Tibial artery (tissue), 4 donors: ENCODE measurements around the gene RPS6KA3.

Source experiments
- DNase-seq, 2 donors: peaks; one replicate each; pipeline ENCODE4 v3.0.0-alpha.2; 2019
- H3K27ac ChIP-seq, 2 donors: fragments of 200-600 bp; sonication (generic) in 1 of 2; 1 replicate in 1 of 2; 2 replicates in 1 of 2; pipeline ENCODE4 v1.5.1; 2018 to 2019; ENCODE audit warnings: mild to moderate bottlenecking in 1 of 2
- H3K27me3 ChIP-seq, 2 donors: fragments of 200-600 bp; sonication (generic) in 1 of 2; one replicate each; pipeline versions ENCODE4 v1.5.1 to v1.6.0; 2016 to 2019
- H3K36me3 ChIP-seq, 3 donors: fragments of 200-600 bp; sonication (generic) in 2 of 3; one replicate each; pipeline ENCODE4 v1.5.1; 2016 to 2019; ENCODE audit warnings: mild to moderate bottlenecking in 2 of 3
- H3K4me1 ChIP-seq, 4 donors: fragments of 200-600 bp; sonication (generic) in 2 of 4; 1 replicate in 3 of 4; 2 replicates in 1 of 4; pipeline ENCODE4 v1.5.1; 2016 to 2019
- H3K4me3 ChIP-seq, 2 donors: fragments of 200-600 bp; sonication (generic) in 1 of 2; 1 replicate in 1 of 2; 2 replicates in 1 of 2; pipeline ENCODE4 v1.5.1; 2018 to 2019; ENCODE audit warnings: mild to moderate bottlenecking in 2 of 2
- H3K9me3 ChIP-seq, 3 donors: fragments of 200-600 bp; sonication (generic) in 1 of 3; one replicate each; pipeline ENCODE4 v1.5.1; 2016 to 2019
- CTCF ChIP-seq, 2 experiments: fragments of 200-600 bp in 1 of 2; fragments of 450-650 bp in 1 of 2; IDR thresholded peaks; one replicate each; pipeline ENCODE4 v1.5.1; 2017 to 2019; ENCODE audit warnings: antibody characterized with exemption in 2 of 2, mild to moderate bottlenecking in 1 of 2, moderate library complexity in 1 of 2
- intact Hi-C: fragments of 100-400 bp; cut with DNase I; formaldehyde crosslinking; loops from one replicate; pipeline ENCODE4 v1.15.0; 2023; ENCODE audit warnings: low total_unique reads

The RPS6KA3 gene

GRCh38 chrX:20284992-20285391, 18.3 kb upstream of the RPS6KA3 start:
- no peak for DNase-seq
- Histone ChIP-seq H3K27me3 (no peaks in the 10 kb centered on the region), H3K4me3 (no peak overlapping the region), H3K36me3 (no peaks in the 10 kb centered on the region), H3K9me3 (no peaks in the 10 kb centered on the region), H3K27ac (no peak overlapping the region), H3K4me1 (no peaks in the 10 kb centered on the region)
- no peak for TF ChIP-seq CTCF (IDR thresholded peaks at IDR 0.05)
- intact Hi-C loops: no loop called here

DNA sequence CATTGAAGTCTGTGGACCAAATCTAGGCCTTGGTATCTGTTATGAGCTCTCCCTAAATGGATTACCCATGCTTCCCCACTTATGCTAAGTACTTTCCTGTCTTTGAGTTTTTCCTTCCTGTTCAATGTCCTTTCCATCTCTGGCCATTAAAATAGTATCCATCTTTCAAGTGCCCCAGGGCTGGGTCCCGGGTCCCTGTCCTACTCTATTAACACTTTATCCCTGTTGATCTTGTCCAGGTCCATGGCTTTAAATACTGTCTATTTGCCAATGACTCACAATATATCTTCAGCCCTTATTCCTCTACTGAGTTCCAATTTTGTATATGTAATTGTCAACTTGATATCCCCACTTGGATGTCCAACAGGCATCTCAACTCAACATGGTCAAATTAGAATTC, 17.7 kb upstream of the RPS6KA3 start:
- DNase-seq: no peak
- no peak for TF ChIP-seq CTCF (IDR thresholded peaks at IDR 0.05)
- Histone ChIP-seq H3K27me3 (no peaks in the 10 kb centered on the region), H3K9me3 (no peaks in the 10 kb centered on the region), H3K36me3 (no peaks in the 10 kb centered on the region), H3K27ac (no peak overlapping the region), H3K4me3 (no peak overlapping the region), H3K4me1 (no peaks in the 10 kb centered on the region)
- intact Hi-C loops: no loop called here

DNA sequence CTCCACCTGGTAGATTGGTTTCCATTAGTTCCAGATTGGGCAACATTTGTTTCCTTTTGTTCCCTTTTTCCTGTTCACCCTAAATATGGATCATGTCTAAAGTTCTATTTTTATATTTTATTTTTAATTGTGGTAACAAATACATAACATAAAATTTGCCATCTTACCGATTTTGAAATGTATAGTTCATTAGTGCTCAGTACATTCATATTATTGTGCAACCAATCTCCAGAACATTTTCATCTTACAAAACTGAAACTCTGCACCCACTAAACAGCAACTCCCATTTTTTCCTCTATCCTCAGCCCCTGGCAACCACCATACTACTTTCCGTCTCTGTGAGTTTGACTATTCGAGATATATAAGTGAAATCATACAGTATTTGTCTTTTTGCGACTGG, 14.2 kb upstream of the RPS6KA3 start:
- Histone ChIP-seq H3K4me3 (no peak overlapping the region), H3K27ac (no peak overlapping the region), H3K9me3 (no peaks in the 10 kb centered on the region), H3K27me3 (no peaks in the 10 kb centered on the region), H3K36me3 (no peaks in the 10 kb centered on the region), H3K4me1 (no peaks in the 10 kb centered on the region)
- intact Hi-C loops: no loop called here
- no peak for DNase-seq
- TF ChIP-seq CTCF (IDR thresholded peaks at IDR 0.05): no peak

- no peaks in the 10 kb centered on the region for H3K4me1 ChIP-seq
- H3K27me3 ChIP-seq: no peaks in the 10 kb centered on the region
- no peaks in the 10 kb centered on the region for H3K9me3 ChIP-seq
- no peak overlapping the region for H3K27ac ChIP-seq
- no peak for TF ChIP-seq CTCF (IDR thresholded peaks at IDR 0.05)
- no peaks in the 10 kb centered on the region for H3K36me3 ChIP-seq
- H3K4me3 ChIP-seq: no peak overlapping the region
- intact Hi-C loops: no loop called here
- no peak for DNase-seq
Measured at GRCh38 chrX:20274121-20274520, 7.4 kb upstream of the RPS6KA3 start.

DNA sequence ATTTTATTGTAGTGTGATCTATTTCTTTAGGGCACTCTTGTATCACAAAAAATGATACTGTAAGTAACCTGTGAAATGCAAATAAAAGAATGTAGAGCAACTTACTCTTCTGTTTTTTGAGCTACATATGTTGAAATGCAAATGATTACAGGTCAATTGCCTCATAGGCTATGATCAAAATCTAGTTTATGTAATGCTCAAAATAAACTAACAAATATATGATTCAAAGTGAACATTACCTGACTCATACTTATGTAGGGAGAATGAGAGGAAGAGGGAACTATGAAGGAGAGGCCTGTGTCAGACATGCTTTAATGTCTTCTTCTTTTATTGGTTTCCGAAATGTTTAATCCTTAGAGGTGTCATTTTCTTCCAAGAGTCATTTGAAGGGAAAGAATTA, 5.0 kb upstream of the RPS6KA3 start:
- H3K36me3 ChIP-seq: no peaks in the 10 kb centered on the region

More for the DNA sequence above, 5.0 kb upstream of the RPS6KA3 start:
- Histone ChIP-seq H3K9me3 (no peaks in the 10 kb centered on the region), H3K4me3 (no peak overlapping the region), H3K27me3 (no peaks in the 10 kb centered on the region), H3K4me1 (peaks cover 0 to 5% (median 0%) of the 10 kb centered on the region in 4 donors), H3K27ac (no peak overlapping the region)
- DNase-seq: no peak
- intact Hi-C loops: no loop called here
- TF ChIP-seq CTCF (IDR thresholded peaks at IDR 0.05): no peak
